Neuronal stem cell (in vitro differentiated cells): ENCODE results near the gene TDP1.

Experiments used
- DNase-seq: peaks from one replicate; pipeline ENCODE4 v3.0.0-alpha.2; 2013; ENCODE audit warnings: low spot score
- H2AFZ ChIP-seq: one replicate; pipeline ENCODE4 v1.6.1; 2013; ENCODE audit warnings: mild to moderate bottlenecking, low read length, inconsistent platforms
- H2AK5ac ChIP-seq: 2 replicates; pipeline ENCODE4 v1.6.1; 2013; ENCODE audit warnings: low read depth, mild to moderate bottlenecking, inconsistent platforms, low read length, moderate library complexity, mixed read lengths
- H2BK120ac ChIP-seq: 2 replicates; pipeline ENCODE4 v1.6.1; 2013; ENCODE audit warnings: low read depth, mild to moderate bottlenecking, inconsistent platforms, low read length, moderate library complexity, mixed read lengths
- H2BK12ac ChIP-seq: one replicate; pipeline ENCODE4 v1.6.1; 2013; ENCODE audit warnings: low read length, inconsistent platforms
- H2BK15ac ChIP-seq: 2 replicates; pipeline ENCODE4 v1.6.1; 2013; ENCODE audit warnings: mild to moderate bottlenecking, low read length, inconsistent platforms, mixed read lengths
- H2BK5ac ChIP-seq: one replicate; pipeline ENCODE4 v1.6.1; 2013; ENCODE audit warnings: inconsistent platforms, mild to moderate bottlenecking, low read length, moderate library complexity
- H3K14ac ChIP-seq: one replicate; pipeline ENCODE4 v1.6.1; 2013; ENCODE audit warnings: low read length, inconsistent platforms
- H3K18ac ChIP-seq: 2 replicates; pipeline ENCODE4 v1.6.1; 2013; ENCODE audit warnings: low read length, inconsistent platforms
- H3K23ac ChIP-seq: 2 replicates; pipeline ENCODE4 v1.6.1; 2013; ENCODE audit warnings: low read depth, mild to moderate bottlenecking, mixed read lengths, low read length, inconsistent platforms; ENCODE audit not compliant: poor library complexity
- H3K27ac ChIP-seq: replicated peaks from 3 replicates; pipeline ENCODE4 v1.5.1; 2013; ENCODE audit warnings: low read length, inconsistent platforms
- H3K27me3 ChIP-seq, 3 experiments: 2 replicates each; pipeline ENCODE4 v1.6.1; 2013; ENCODE audit warnings: low read length in 3 of 3, mild to moderate bottlenecking in 2 of 3, inconsistent platforms in 1 of 3, low read depth in 1 of 3, mixed read lengths in 1 of 3, moderate library complexity in 1 of 3; ENCODE audit not compliant: control insufficient read depth in 3 of 3, insufficient read depth in 3 of 3
- H3K36me3 ChIP-seq, 2 donors: replicated peaks in 1 of 2; 2 replicates each; pipeline ENCODE4 v1.6.1; 2013; ENCODE audit warnings: low read length in 2 of 2; ENCODE audit not compliant: control insufficient read depth in 2 of 2, insufficient read depth in 2 of 2
- H3K4ac ChIP-seq: 2 replicates; pipeline ENCODE4 v1.6.1; 2013; ENCODE audit warnings: inconsistent platforms, mild to moderate bottlenecking, low read length, moderate library complexity
- H3K4me1 ChIP-seq, 2 donors: 1 replicate in 1 of 2; 2 replicates in 1 of 2; pipeline ENCODE4 v1.6.1; 2013; ENCODE audit warnings: low read length in 2 of 2, low read depth in 1 of 2; ENCODE audit not compliant: control insufficient read depth in 2 of 2, insufficient read depth in 1 of 2
- H3K4me2 ChIP-seq: one replicate; pipeline ENCODE4 v1.6.1; 2013; ENCODE audit warnings: mild to moderate bottlenecking, low read length, inconsistent platforms; ENCODE audit not compliant: insufficient read depth, poor library complexity, severe bottlenecking
- H3K4me3 ChIP-seq, 2 donors: 2 replicates each; pipeline ENCODE4 v1.5.1; 2013; ENCODE audit warnings: low read length in 2 of 2, mild to moderate bottlenecking in 2 of 2, inconsistent platforms in 1 of 2, moderate library complexity in 1 of 2
- H3K79me1 ChIP-seq: one replicate; pipeline ENCODE4 v1.6.1; 2013; ENCODE audit warnings: low read depth, mild to moderate bottlenecking, inconsistent platforms, low read length, moderate library complexity
- H3K9ac ChIP-seq: one replicate; pipeline ENCODE4 v1.6.1; 2013; ENCODE audit warnings: mild to moderate bottlenecking, low read depth, low read length, inconsistent platforms; ENCODE audit not compliant: poor library complexity
- H3K9me3 ChIP-seq, 2 donors: replicated peaks in 1 of 2; 2 replicates each; pipeline versions ENCODE3 to v1.6.1; 2013; ENCODE audit warnings: low read length in 2 of 2, mild to moderate bottlenecking in 2 of 2, inconsistent platforms in 1 of 2, low read depth in 1 of 2, mixed read lengths in 1 of 2, moderate library complexity in 1 of 2; ENCODE audit not compliant: control insufficient read depth in 2 of 2, insufficient read depth in 1 of 2
- H4K8ac ChIP-seq: one replicate; pipeline ENCODE4 v1.6.1; 2013; ENCODE audit warnings: low read depth, mild to moderate bottlenecking, inconsistent platforms, low read length, moderate library complexity
- H4K91ac ChIP-seq: one replicate; pipeline ENCODE4 v1.6.1; 2013; ENCODE audit warnings: low read length, low read depth, mild to moderate bottlenecking, inconsistent platforms; ENCODE audit not compliant: poor library complexity
- WGBS, 2 donors: extraction: QIAGEN DNeasy Blood & Tissue Kit; methylation state at CpG; one replicate each; pipeline ENCODE4 v1.1.7; 2013; ENCODE audit warnings: missing lambda C conversion rate in 2 of 2, mixed read lengths in 1 of 2; ENCODE audit not compliant: insufficient read length in 2 of 2, insufficient replicate concordance in 1 of 2; ENCODE audit errors: extremely low coverage in 2 of 2; 5-methylcytosine and 5-hydroxymethylcytosine counted together

The TDP1 gene

GRCh38 chr14:90000935-90001334 is 45.2 kb downstream of the TDP1 start:
- no CpG with 5 or more reads among the region's 2 CpGs for WGBS, 2 donors
- no peaks in the 10 kb centered on the region for H3K27me3 ChIP-seq
- H4K91ac ChIP-seq = no peak overlapping the region
- H3K9ac ChIP-seq = no peak overlapping the region
- DNase-seq = no peak
- no peak overlapping the region for H2AFZ ChIP-seq
- no peak overlapping the region for H3K18ac ChIP-seq
- no peak overlapping the region for H3K27ac ChIP-seq
- no peak overlapping the region for H3K4ac ChIP-seq
- H3K36me3 ChIP-seq = peaks cover 16 to 93% of the 10 kb centered on the region in 2 donors
- H2BK15ac ChIP-seq = no peak overlapping the region
- H3K9me3 ChIP-seq = no peaks in the 10 kb centered on the region
- H3K4me3 ChIP-seq = no peak overlapping the region
- H3K23ac ChIP-seq = no peak overlapping the region
- H3K4me1 ChIP-seq = no peaks in the 10 kb centered on the region
- no peak overlapping the region for H4K8ac ChIP-seq
- no peak overlapping the region for H2AK5ac ChIP-seq
- H2BK120ac ChIP-seq = no peak overlapping the region
- no peak overlapping the region for H2BK5ac ChIP-seq
- H3K14ac ChIP-seq = no peak overlapping the region
- H3K79me1 ChIP-seq = peaks cover 2% of the 10 kb centered on the region
- no peak overlapping the region for H2BK12ac ChIP-seq
- H3K4me2 ChIP-seq = no peak overlapping the region

GRCh38 chr14:90003526-90004307 is 48.0 kb downstream of the TDP1 start:
- H3K14ac ChIP-seq = no peak overlapping the region
- no CpG with 5 or more reads among the region's 6 CpGs for WGBS, 2 donors
- no peak overlapping the region for H3K4ac ChIP-seq
- no peak overlapping the region for H2BK15ac ChIP-seq
- H2BK120ac ChIP-seq = no peak overlapping the region
- no peak overlapping the region for H2BK5ac ChIP-seq
- H3K27ac ChIP-seq = no peak overlapping the region
- H3K9me3 ChIP-seq = no peaks in the 10 kb centered on the region
- peaks cover 10 to 92% of the 10 kb centered on the region in 2 donors for H3K36me3 ChIP-seq
- H3K4me3 ChIP-seq = no peak overlapping the region
- no peak overlapping the region for H2AK5ac ChIP-seq
- DNase-seq = no peak
- no peak overlapping the region for H4K91ac ChIP-seq
- H3K9ac ChIP-seq = no peak overlapping the region
- H3K79me1 ChIP-seq = no peaks in the 10 kb centered on the region
- no peaks in the 10 kb centered on the region for H3K27me3 ChIP-seq
- H3K4me2 ChIP-seq = no peak overlapping the region
- H3K23ac ChIP-seq = no peak overlapping the region
- H3K4me1 ChIP-seq = no peaks in the 10 kb centered on the region
- no peak overlapping the region for H2BK12ac ChIP-seq
- H2AFZ ChIP-seq = no peak overlapping the region
- H3K18ac ChIP-seq = no peak overlapping the region
- H4K8ac ChIP-seq = no peak overlapping the region

DNA sequence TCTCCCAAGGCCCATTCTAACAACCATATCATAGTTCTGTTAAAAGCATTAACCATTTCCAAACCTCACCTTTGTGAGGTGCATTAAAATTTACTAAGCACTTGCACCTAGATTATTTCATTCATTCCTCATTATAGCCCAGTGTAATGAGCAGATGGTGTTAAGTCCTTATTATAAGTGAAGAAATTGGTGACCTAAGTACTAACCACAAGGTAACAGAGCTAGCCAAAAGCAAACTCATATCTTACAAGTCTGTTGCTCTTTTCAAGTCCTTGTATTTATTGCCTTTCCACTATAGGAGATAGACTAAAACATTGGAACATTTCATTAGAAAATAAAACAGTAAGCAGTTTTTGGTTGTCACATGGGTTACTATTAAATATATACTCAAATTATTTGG is 49.7 kb downstream of the TDP1 start:
- no peak overlapping the region for H2AK5ac ChIP-seq
- H3K9ac ChIP-seq = no peak overlapping the region
- no peak overlapping the region for H2BK15ac ChIP-seq
- H2AFZ ChIP-seq = no peak overlapping the region
- peaks cover 0 to 3% of the 10 kb centered on the region in 2 donors for H3K9me3 ChIP-seq
- DNase-seq = no peak
- H3K4me3 ChIP-seq = no peak overlapping the region
- no peak overlapping the region for H2BK12ac ChIP-seq
- H3K36me3 ChIP-seq = peaks cover 11 to 93% of the 10 kb centered on the region in 2 donors
- no peak overlapping the region for H2BK5ac ChIP-seq
- H3K27ac ChIP-seq = no peak overlapping the region
- H3K79me1 ChIP-seq = no peaks in the 10 kb centered on the region
- no peak overlapping the region for H2BK120ac ChIP-seq
- no peak overlapping the region for H3K23ac ChIP-seq
- no peak overlapping the region for H4K8ac ChIP-seq
- H4K91ac ChIP-seq = no peak overlapping the region
- H3K4me2 ChIP-seq = no peak overlapping the region
- H3K27me3 ChIP-seq = no peaks in the 10 kb centered on the region
- no peak overlapping the region for H3K4ac ChIP-seq
- H3K14ac ChIP-seq = no peak overlapping the region
- H3K4me1 ChIP-seq = no peaks in the 10 kb centered on the region
- no peak overlapping the region for H3K18ac ChIP-seq

DNA sequence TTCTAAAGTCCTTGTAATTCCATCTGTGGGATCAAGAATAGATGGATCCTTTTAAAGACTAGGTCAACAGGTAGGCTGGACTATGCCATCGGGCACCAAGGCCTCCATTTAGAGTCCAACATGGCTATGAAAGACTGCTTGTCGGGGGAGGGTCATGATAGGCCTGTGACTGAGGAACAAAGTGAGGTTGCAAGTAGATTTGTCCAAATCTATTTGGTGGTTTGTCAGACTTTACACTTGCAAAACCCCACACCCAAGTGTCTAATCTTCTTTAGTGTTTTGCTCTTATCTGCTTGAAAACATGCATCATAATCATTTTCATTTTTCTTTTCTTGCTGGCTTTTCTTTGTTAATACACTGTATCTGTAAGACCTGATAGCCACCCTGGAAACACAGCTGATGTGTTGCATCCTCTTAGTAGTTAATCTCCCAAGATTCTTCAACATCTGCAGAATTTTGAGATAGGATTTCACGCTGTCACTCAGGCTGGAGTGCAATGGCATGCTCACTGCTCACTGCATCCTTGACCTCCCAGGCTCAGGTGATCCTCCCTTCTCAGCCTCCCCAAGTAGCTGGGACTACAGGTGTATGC is 50.3 kb downstream of the TDP1 start:
- Histone ChIP-seq H2AK5ac (no peak overlapping the region), H3K18ac (no peak overlapping the region), H3K23ac (no peak overlapping the region), H3K36me3 (peaks cover 15 to 93% of the 10 kb centered on the region in 2 donors), H2BK12ac (no peak overlapping the region), H3K4ac (no peak overlapping the region), H3K9ac (no peak overlapping the region), H2BK120ac (no peak overlapping the region), H4K91ac (no peak overlapping the region), H3K79me1 (no peaks in the 10 kb centered on the region), H3K27ac (no peak overlapping the region), H4K8ac (no peak overlapping the region), H3K4me2 (no peak overlapping the region), H2BK15ac (no peak overlapping the region), H2BK5ac (no peak overlapping the region), H3K14ac (no peak overlapping the region), H3K9me3 (peaks cover 0 to 9% of the 10 kb centered on the region in 2 donors), H3K27me3 (no peaks in the 10 kb centered on the region), H3K4me3 (no peak overlapping the region), H2AFZ (no peak overlapping the region), H3K4me1 (no peaks in the 10 kb centered on the region)
- WGBS, 2 donors = no CpG with 5 or more reads among the region's 3 CpGs
- no peak for DNase-seq
